ENCODE data around the gene DHX34. TPM values are rescaled to one million over a fixed set of nuclear protein-coding genes. Genes with fewer than 3 reads are reported as not detected.

Gene DHX34
- total and polyA plus RNA-seq, 9 of the 15 experiments (the other 6 are each of a cell fraction or from before 2014, with no cell fraction given): 0.36 to 42.0 (median 15.0) TPM

DNA sequence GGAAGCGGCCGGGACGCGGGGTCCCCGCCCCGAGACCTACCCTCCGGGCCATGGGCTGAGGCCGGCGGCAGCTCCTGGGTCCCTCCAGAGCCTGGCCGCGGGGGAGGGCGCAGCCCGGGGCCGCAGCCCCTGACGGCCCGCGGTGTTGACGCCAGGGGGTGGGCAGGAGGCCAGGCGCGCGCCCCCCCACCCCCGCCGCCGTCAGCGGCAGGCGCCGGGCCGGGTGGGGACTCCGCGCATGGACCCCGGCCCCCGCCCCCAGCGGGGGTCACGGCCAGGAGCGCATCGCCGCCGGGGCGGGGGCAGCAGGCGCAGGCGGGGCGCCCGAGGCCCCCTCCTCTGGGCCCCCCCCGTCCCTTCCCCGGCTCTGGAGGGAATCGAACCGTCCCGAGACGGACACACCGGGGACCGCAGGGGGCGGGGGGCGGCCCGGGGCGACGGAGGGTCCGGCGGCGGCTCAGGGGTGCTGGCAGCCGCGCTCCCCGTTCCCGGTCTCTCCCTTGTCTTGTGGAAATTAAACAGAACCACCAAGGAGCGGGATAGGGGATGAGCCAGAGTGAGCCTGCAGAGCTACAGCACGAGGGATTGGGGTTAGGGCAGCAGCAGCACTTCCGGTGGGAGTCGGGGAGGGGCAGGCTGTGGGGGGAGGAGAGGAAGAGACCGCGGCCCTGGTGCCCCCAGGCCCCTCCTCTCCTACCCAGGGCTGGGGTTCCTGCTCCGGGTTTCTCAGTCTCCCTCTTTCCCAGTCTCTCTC, 70.1 kb downstream of the DHX34 start, which contains the start of gene MEIS3:
Gene MEIS3 (minus strand): TSS at position 498 of the 754 bp plus-strand sequence. CDS start 446 bp downstream, at position 52.
- in situ Hi-C loops (cut with MboI): loop anchor here (10.0 kb wide), 1 partner anchor 264 kb away; no protein-coding TSS in a partner anchor
- Histone ChIP-seq H3K9me1 (ENCODE audit: control insufficient read depth, insufficient read depth, low read length) (no peaks in the 10 kb centered on the region), H3K4me2 (ENCODE audit: insufficient read depth, low read length) (peak within 1 kb of the TSS; percentile 25; the same call in 1 of the 2 replicates), H3K4me3 (peak within 1 kb of the TSS; percentile 40), H4K20me1 (replicated peaks; ENCODE audit: control insufficient read depth, insufficient read depth, low read length) (0 out of 2 replicates have a peak, but pooled peaks cover 8% of the 10 kb centered on the region), H2AFZ (ENCODE audit: low read depth, low read length) (no peak within 1 kb of the TSS), H3K9ac (ENCODE audit: insufficient read depth in 1 of 2, low read depth in 2 of 2, low read length in 2 of 2) (peak within 1 kb of the TSS in 1 of 2 experiments; percentile 68; a peak in 2 of 4 replicates), H3K4me1 (replicated peaks in 1 of 2; ENCODE audit: control insufficient read depth in 2 of 2, insufficient read depth in 2 of 2, low read length in 2 of 2) (peaks cover 4 to 50% of the 10 kb centered on the region in 2 experiments; a peak in 4 of 5 replicates), H3K9me3 (replicated peaks; ENCODE audit: control insufficient read depth, insufficient read depth, low read depth, low read length) (no peaks in the 10 kb centered on the region; the same call in 1 of the 2 replicates), H3K36me3 (ENCODE audit: control insufficient read depth, insufficient read depth, low read length) (no peaks in the 10 kb centered on the region), H3K79me2 (ENCODE audit: control insufficient read depth, insufficient read depth, low read length) (no peaks in the 10 kb centered on the region), H3K27ac (ENCODE audit: extremely low read depth, low read depth, low read length) (no peak within 1 kb of the TSS), H3K27me3 (ENCODE audit: control insufficient read depth in 2 of 2, insufficient read depth in 2 of 2, low read length in 2 of 2) (peaks cover 51 to 70% of the 10 kb centered on the region in 2 experiments; a peak in 4 of 5 replicates)
- ChIA-PET CTCF (ENCODE audit: low intra/inter-chr PET ratio) (interaction anchor here (0.6 kb wide), 1 partner anchor 534 kb away, joined by 3 read pairs; no protein-coding TSS in a partner anchor), POLR2A (interaction anchor here (1.0 kb wide), 1 partner anchor 68 kb away, joined by 3 read pairs; no protein-coding TSS in a partner anchor)
- WGBS (ENCODE audit: insufficient coverage, low coverage, missing lambda C conversion rate): 4% methylated on average over 22 of the region's 70 CpGs
- peak in 3 of 4 experiments; percentile 44 to 61 (median 60) for DNase-seq (ENCODE audit: extremely low read depth in 1 of 4, low spot score in 3 of 4)
- BruUV-seq (replicated peaks): no TSS peak
- ATAC-seq: peak; percentile 20
- intact Hi-C loops (cut with micrococcal nuclease): no loop called here
- no peak for FAIRE-seq
- no peak for TF ChIP-seq SP1 (CRISPR knock-in tag; IDR thresholded peaks at IDR 0.05)
- TF ChIP-seq, protein P1, sequence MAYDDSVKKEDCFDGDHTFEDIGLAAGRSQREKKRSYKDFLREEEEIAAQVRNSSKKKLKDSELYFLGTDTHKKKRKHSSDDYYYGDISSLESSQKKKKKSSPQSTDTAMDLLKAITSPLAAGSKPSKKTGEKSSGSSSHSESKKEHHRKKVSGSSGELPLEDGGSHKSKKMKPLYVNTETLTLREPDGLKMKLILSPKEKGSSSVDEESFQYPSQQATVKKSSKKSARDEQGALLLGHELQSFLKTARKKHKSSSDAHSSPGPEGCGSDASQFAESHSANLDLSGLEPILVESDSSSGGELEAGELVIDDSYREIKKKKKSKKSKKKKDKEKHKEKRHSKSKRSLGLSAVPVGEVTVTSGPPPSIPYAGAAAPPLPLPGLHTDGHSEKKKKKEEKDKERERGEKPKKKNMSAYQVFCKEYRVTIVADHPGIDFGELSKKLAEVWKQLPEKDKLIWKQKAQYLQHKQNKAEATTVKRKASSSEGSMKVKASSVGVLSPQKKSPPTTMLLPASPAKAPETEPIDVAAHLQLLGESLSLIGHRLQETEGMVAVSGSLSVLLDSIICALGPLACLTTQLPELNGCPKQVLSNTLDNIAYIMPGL (CRISPR knock-in tag; IDR thresholded peaks at IDR 0.05): no peak
- no peak for TF ChIP-seq PHF21A (IDR thresholded peaks at IDR 0.05; ENCODE audit: borderline replicate concordance, low read depth)
- TF ChIP-seq CREB3L1 (IDR thresholded peaks at IDR 0.05; ENCODE audit: borderline replicate concordance, low read depth): no peak
- peak; percentile 33; the same call in 1 of the 2 replicates for TF ChIP-seq CXXC5 (CRISPR knock-in tag; IDR thresholded peaks at IDR 0.05)
- TF ChIP-seq THRAP3 (IDR thresholded peaks at IDR 0.05; ENCODE audit: borderline replicate concordance): no peak
- TF ChIP-seq FOXJ2 (tag; IDR thresholded peaks at IDR 0.05): no peak
- TF ChIP-seq MAZ (CRISPR knock-in tag; conservative IDR thresholded peaks at IDR 0.05 in 1 of 2, IDR thresholded peaks at IDR 0.05 in 1 of 2): no peak
- peak; percentile 43; the same call in 1 of the 2 replicates for TF ChIP-seq POLR2G (IDR thresholded peaks at IDR 0.05; ENCODE audit: low read depth, low read length)
- TF ChIP-seq RBM39 (optimal IDR thresholded peaks at IDR 0.05; ENCODE audit: low read depth, low read length): no peak
- no peak for TF ChIP-seq PHF20 (IDR thresholded peaks at IDR 0.05; ENCODE audit: partially characterized antibody)
- no peak for TF ChIP-seq IRF2 (CRISPR knock-in tag; IDR thresholded peaks at IDR 0.05)
- no peak for TF ChIP-seq ZNF740 (CRISPR knock-in tag; IDR thresholded peaks at IDR 0.05)
- TF ChIP-seq ZNF740 (tag; IDR thresholded peaks at IDR 0.05): 0 out of 4 replicates have a peak, but pooled peaks of 1 of the 2 experiments have one; percentile 49
- TF ChIP-seq HDAC1 (IDR thresholded peaks at IDR 0.05): no peak
- no peak for TF ChIP-seq POU5F1 (IDR thresholded peaks at IDR 0.05; ENCODE audit: borderline replicate concordance, low read depth, low read length, partially characterized antibody)
- no peak for TF ChIP-seq NBN (IDR thresholded peaks at IDR 0.05; ENCODE audit: low read depth)
- no peak for TF ChIP-seq PHB2 (IDR thresholded peaks at IDR 0.05; ENCODE audit: low read depth)
